GM12878 (cell line): Measurements from ENCODE around the gene PMIS2. TPM values are rescaled to one million over a fixed set of nuclear protein-coding genes. Genes with fewer than 3 reads are reported as not detected.
A peak's percentile ranks its signal among the peaks of the same experiment; 100 is the strongest.

ENCODE experiments used
- ATF7 ChIP-seq: fragments of 450-650 bp; IDR thresholded peaks from 2 replicates; pipeline ENCODE4 v1.6.1; 2016; ENCODE audit warnings: low read depth, mild to moderate bottlenecking
- BCL11A ChIP-seq: IDR thresholded peaks from 2 replicates; pipeline ENCODE4 v1.6.1; 2011; ENCODE audit warnings: low read depth, low read length
- CHD4 ChIP-seq: fragments of 200-600 bp; sonication (generic); IDR thresholded peaks from 2 replicates; pipeline ENCODE4 v1.6.1; 2016; ENCODE audit warnings: mild to moderate bottlenecking
- CREB1 ChIP-seq: IDR thresholded peaks from 2 replicates; pipeline ENCODE4 v1.6.1; 2012; ENCODE audit warnings: low read depth, mild to moderate bottlenecking, inconsistent platforms
- CREM ChIP-seq: IDR thresholded peaks from 2 replicates; pipeline ENCODE4 v1.6.1; 2014; ENCODE audit warnings: antibody characterized with exemption, low read depth
- EP300 ChIP-seq, 2 experiments: fragments of 150-350 bp in 1 of 2; IDR thresholded peaks; 2 replicates each; pipeline ENCODE4 v1.6.1; 2011 to 2012; ENCODE audit warnings: low read depth in 2 of 2, low read length in 2 of 2, borderline replicate concordance in 1 of 2, improper control_type of control experiment in 1 of 2, inconsistent platforms in 1 of 2; ENCODE audit not compliant: control insufficient read depth in 1 of 2
- ETV6 ChIP-seq, 2 experiments: fragments of 450-650 bp in 1 of 2; IDR thresholded peaks in 1 of 2; conservative IDR thresholded peaks in 1 of 2; 2 replicates each; pipeline ENCODE4 v1.6.1; 2014; ENCODE audit warnings: antibody characterized with exemption in 1 of 2, borderline replicate concordance in 1 of 2, low read depth in 1 of 2, mild to moderate bottlenecking in 1 of 2, moderate library complexity in 1 of 2
- JUND ChIP-seq: IDR thresholded peaks from 2 replicates; pipeline ENCODE4 v1.6.1; 2012; ENCODE audit warnings: low read depth, mild to moderate bottlenecking, low read length, improper control_type of control experiment, moderate library complexity
- MEF2B ChIP-seq: fragments of 450-650 bp; IDR thresholded peaks from 2 replicates; pipeline ENCODE4 v1.6.1; 2018; ENCODE audit warnings: mild to moderate bottlenecking, moderate library complexity; ENCODE audit not compliant: partially characterized antibody, poor library complexity, severe bottlenecking
- MTA2 ChIP-seq: fragments of 450-650 bp; IDR thresholded peaks from 2 replicates; pipeline ENCODE4 v1.6.1; 2016; ENCODE audit warnings: low read depth, mild to moderate bottlenecking, moderate library complexity
- MYC ChIP-seq: IDR thresholded peaks from 2 replicates; pipeline ENCODE4 v1.6.1; 2011; ENCODE audit warnings: mild to moderate bottlenecking, low read length, moderate library complexity, inconsistent platforms; ENCODE audit not compliant: insufficient read depth, insufficient replicate concordance, insufficient read length, severe bottlenecking
- NR2F1 ChIP-seq: fragments of 450-650 bp; conservative IDR thresholded peaks from 2 replicates; pipeline ENCODE4 v1.6.1; 2017; ENCODE audit warnings: mild to moderate bottlenecking
- PAX5 ChIP-seq: IDR thresholded peaks from 2 replicates; pipeline ENCODE4 v1.6.1; 2011; ENCODE audit warnings: low read depth, low read length, borderline replicate concordance
- POLR2A ChIP-seq: IDR thresholded peaks from 2 replicates; pipeline ENCODE4 v1.6.1; 2011; ENCODE audit warnings: low read depth, mild to moderate bottlenecking, low read length
- TBL1XR1 ChIP-seq: IDR thresholded peaks from 2 replicates; pipeline ENCODE4 v1.6.1; 2012; ENCODE audit warnings: low read depth, low read length, improper control_type of control experiment
- TCF12 ChIP-seq: IDR thresholded peaks from 2 replicates; pipeline ENCODE4 v1.6.1; 2011; ENCODE audit warnings: low read depth, mild to moderate bottlenecking, low read length
- polyA plus RNA-seq, 11 experiments: library from polyadenylated mRNA; depleted of rRNA in 4 of 11; unstranded in 6 of 11; stranded (reverse) in 5 of 11; fragments of >200 nt; fragmentation: Nextera tagmentation in 4 of 11; fragmentation: Illumina TruSeq in 1 of 11; extraction: Ambion mirVana in 4 of 11; extraction: Trizol in 1 of 11; gene quantifications; 1 replicate in 1 of 11; 2 replicates in 10 of 11; pipeline versions ENCODE4 v1.2.1 to v1.2.3, GENCODE V29; 2011 to 2016; ENCODE audit warnings: inconsistent platforms in 2 of 11, missing spikeins in 2 of 11, low read depth in 1 of 11
- total RNA-seq, 4 experiments: library from RNA; depleted of rRNA in 3 of 4; stranded (reverse); fragments of >200 nt in 3 of 4; fragmentation: Illumina TruSeq in 1 of 4; extraction: Trizol in 1 of 4; gene quantifications; 2 replicates each; pipeline versions ENCODE4 v1.2.1 to v1.2.3, GENCODE V29; 2013 to 2021
- TF ChIP-seq, protein P1 (sequence below): fragments of 450-650 bp; IDR thresholded peaks from 2 replicates; pipeline ENCODE4 v1.6.1; 2016; ENCODE audit warnings: mild to moderate bottlenecking
- TF ChIP-seq, protein P2 (sequence below): fragments of 150-350 bp; IDR thresholded peaks from 2 replicates; pipeline ENCODE4 v1.6.1; 2016; ENCODE audit warnings: low read depth, low read length
- TF ChIP-seq, protein P3 (sequence below): IDR thresholded peaks from 2 replicates; pipeline ENCODE4 v1.6.1; 2012; ENCODE audit warnings: low read depth, low read length, improper control_type of control experiment

PMIS2 gene
- total and polyA plus RNA-seq, 10 of the 15 experiments (the other 5 are each of a cell fraction or from before 2014, with no cell fraction given), result not detected

DNA sequence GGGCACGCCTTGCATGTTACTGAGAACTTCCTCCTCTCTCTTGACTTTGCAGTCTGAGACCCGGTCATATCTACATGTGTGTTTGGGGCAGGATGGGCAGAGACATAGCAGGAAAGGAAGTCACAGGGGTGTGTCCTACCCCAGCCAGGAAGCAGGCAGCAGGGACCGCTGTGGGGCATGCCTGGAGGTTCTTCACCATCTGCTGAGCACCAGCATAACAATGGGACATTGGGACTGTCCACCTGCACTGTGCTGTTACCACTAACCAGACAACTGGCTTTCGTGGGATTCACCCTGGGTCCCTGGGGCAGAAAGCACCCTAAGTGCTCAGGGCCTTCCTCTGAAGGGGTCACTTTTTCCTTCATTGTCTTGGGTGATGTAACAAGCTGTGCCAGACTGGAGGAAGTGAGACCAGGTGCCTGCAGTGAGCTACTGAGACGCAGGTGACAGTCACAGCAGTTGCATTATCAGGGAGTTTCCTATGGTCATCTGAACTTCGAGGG, 23.9 kb downstream of the PMIS2 start (continued):
- TF ChIP-seq EP300 (IDR thresholded peaks at IDR 0.05; ENCODE audit: borderline replicate concordance in 1 of 2, control insufficient read depth in 1 of 2, low read depth in 2 of 2, low read length in 2 of 2), result no peak; a peak in 1 of 4 replicates
- TF ChIP-seq JUND, result no peak
- TF ChIP-seq, protein P1, sequence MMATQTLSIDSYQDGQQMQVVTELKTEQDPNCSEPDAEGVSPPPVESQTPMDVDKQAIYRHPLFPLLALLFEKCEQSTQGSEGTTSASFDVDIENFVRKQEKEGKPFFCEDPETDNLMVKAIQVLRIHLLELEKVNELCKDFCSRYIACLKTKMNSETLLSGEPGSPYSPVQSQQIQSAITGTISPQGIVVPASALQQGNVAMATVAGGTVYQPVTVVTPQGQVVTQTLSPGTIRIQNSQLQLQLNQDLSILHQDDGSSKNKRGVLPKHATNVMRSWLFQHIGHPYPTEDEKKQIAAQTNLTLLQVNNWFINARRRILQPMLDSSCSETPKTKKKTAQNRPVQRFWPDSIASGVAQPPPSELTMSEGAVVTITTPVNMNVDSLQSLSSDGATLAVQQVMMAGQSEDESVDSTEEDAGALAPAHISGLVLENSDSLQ, result 0 out of 2 replicates have a peak, but pooled peaks have one; percentile 13
- peak; percentile 56; the same call in 1 of the 2 replicates for TF ChIP-seq CREB1
- TF ChIP-seq MEF2B, result no peak
- peak in 1 of 2 experiments; percentile 75; a peak in 1 of 4 replicates for TF ChIP-seq ETV6 (conservative IDR thresholded peaks at IDR 0.05 in 1 of 2, IDR thresholded peaks at IDR 0.05 in 1 of 2; ENCODE audit: borderline replicate concordance in 1 of 2, low read depth in 1 of 2)
- TF ChIP-seq, protein P2, sequence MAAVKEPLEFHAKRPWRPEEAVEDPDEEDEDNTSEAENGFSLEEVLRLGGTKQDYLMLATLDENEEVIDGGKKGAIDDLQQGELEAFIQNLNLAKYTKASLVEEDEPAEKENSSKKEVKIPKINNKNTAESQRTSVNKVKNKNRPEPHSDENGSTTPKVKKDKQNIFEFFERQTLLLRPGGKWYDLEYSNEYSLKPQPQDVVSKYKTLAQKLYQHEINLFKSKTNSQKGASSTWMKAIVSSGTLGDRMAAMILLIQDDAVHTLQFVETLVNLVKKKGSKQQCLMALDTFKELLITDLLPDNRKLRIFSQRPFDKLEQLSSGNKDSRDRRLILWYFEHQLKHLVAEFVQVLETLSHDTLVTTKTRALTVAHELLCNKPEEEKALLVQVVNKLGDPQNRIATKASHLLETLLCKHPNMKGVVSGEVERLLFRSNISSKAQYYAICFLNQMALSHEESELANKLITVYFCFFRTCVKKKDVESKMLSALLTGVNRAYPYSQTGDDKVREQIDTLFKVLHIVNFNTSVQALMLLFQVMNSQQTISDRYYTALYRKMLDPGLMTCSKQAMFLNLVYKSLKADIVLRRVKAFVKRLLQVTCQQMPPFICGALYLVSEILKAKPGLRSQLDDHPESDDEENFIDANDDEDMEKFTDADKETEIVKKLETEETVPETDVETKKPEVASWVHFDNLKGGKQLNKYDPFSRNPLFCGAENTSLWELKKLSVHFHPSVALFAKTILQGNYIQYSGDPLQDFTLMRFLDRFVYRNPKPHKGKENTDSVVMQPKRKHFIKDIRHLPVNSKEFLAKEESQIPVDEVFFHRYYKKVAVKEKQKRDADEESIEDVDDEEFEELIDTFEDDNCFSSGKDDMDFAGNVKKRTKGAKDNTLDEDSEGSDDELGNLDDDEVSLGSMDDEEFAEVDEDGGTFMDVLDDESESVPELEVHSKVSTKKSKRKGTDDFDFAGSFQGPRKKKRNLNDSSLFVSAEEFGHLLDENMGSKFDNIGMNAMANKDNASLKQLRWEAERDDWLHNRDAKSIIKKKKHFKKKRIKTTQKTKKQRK, result no peak
- TF ChIP-seq CHD4, result no peak
- 0 out of 2 replicates have a peak, but pooled peaks have one; percentile 6 for TF ChIP-seq BCL11A
- no peak for TF ChIP-seq MYC
- TF ChIP-seq MTA2, result 0 out of 2 replicates have a peak, but pooled peaks have one; percentile 14
- peak; percentile 64; the same call in 1 of the 2 replicates for TF ChIP-seq ATF7
- TF ChIP-seq TCF12, result peak; percentile 51; the same call in 1 of the 2 replicates
- no peak for TF ChIP-seq PAX5
- TF ChIP-seq TBL1XR1, result no peak
- TF ChIP-seq NR2F1, result peak; percentile 27; the same call in 1 of the 2 replicates
- TF ChIP-seq, protein P3, sequence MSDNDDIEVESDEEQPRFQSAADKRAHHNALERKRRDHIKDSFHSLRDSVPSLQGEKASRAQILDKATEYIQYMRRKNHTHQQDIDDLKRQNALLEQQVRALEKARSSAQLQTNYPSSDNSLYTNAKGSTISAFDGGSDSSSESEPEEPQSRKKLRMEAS, result no peak
- TF ChIP-seq CREM, result peak; percentile 64; the same call in 1 of the 2 replicates
- TF ChIP-seq POLR2A, result peak; percentile 48; the same call in 1 of the 2 replicates
